Liver (tissue), 3 donors: ENCODE results near the gene MICAL2.

Source experiments
- EGR1 ChIP-seq, 2 donors: IDR thresholded peaks; 2 replicates each; pipeline ENCODE4 v1.6.1; 2016 to 2018; ENCODE audit warnings: antibody characterized with exemption in 2 of 2, low read depth in 2 of 2
- GABPA ChIP-seq, 2 donors: IDR thresholded peaks in 1 of 2; conservative IDR thresholded peaks in 1 of 2; 2 replicates each; pipeline ENCODE4 v1.6.1; 2016; ENCODE audit warnings: antibody characterized with exemption in 2 of 2, mild to moderate bottlenecking in 1 of 2, moderate library complexity in 1 of 2
- NR2F2 ChIP-seq: IDR thresholded peaks from 2 replicates; pipeline ENCODE4 v1.6.1; 2016; ENCODE audit warnings: antibody characterized with exemption
- SP1 ChIP-seq: IDR thresholded peaks from 2 replicates; pipeline ENCODE4 v1.6.1; 2018; ENCODE audit warnings: antibody characterized with exemption, mild to moderate bottlenecking
- TAF1 ChIP-seq: conservative IDR thresholded peaks from 2 replicates; pipeline ENCODE4 v1.6.1; 2016; ENCODE audit warnings: antibody characterized with exemption, mild to moderate bottlenecking
- YY1 ChIP-seq: IDR thresholded peaks from 2 replicates; pipeline ENCODE4 v1.6.1; 2016; ENCODE audit warnings: antibody characterized with exemption, mild to moderate bottlenecking
- TF ChIP-seq, protein P1 (sequence below): IDR thresholded peaks from 2 replicates; pipeline ENCODE4 v1.6.1; 2016; ENCODE audit warnings: antibody characterized with exemption
- TF ChIP-seq, protein P2 (sequence below): fragments of 150-350 bp; IDR thresholded peaks from 2 replicates; pipeline ENCODE4 v1.5.1; 2017; ENCODE audit warnings: improper control_type of control experiment, low read depth, low read length; ENCODE audit not compliant: missing input control
- TF ChIP-seq, protein P3 (sequence below): IDR thresholded peaks from 2 replicates; pipeline ENCODE4 v1.6.1; 2016; ENCODE audit warnings: antibody characterized with exemption
- TF ChIP-seq, protein P4 (sequence below): IDR thresholded peaks from 2 replicates; pipeline ENCODE4 v1.6.1; 2016; ENCODE audit warnings: antibody characterized with exemption
- donor health status: healthy.
- donor health status: healthy.

DNA sequence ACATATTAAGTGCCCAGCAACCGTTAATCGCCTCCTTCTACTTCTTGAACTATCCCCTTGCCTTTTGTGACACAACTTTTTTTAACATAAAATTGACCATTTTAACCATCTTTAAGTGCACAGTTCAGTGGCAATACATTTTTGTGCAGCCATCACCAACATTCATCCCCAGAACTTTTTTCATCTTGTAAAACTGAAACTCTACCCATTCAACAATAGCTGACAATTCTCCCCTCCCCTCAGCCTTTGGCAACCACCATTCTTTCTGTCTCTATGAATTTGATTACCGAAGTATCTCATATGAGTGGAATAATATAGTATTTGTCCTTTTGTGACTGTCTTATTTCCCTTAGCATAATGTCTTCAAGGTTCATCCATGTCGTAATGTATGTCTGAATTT is 66.0 kb downstream of the MICAL2 start:
- TF ChIP-seq, protein P1, sequence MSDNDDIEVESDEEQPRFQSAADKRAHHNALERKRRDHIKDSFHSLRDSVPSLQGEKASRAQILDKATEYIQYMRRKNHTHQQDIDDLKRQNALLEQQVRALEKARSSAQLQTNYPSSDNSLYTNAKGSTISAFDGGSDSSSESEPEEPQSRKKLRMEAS: no peak
- TF ChIP-seq, protein P2, sequence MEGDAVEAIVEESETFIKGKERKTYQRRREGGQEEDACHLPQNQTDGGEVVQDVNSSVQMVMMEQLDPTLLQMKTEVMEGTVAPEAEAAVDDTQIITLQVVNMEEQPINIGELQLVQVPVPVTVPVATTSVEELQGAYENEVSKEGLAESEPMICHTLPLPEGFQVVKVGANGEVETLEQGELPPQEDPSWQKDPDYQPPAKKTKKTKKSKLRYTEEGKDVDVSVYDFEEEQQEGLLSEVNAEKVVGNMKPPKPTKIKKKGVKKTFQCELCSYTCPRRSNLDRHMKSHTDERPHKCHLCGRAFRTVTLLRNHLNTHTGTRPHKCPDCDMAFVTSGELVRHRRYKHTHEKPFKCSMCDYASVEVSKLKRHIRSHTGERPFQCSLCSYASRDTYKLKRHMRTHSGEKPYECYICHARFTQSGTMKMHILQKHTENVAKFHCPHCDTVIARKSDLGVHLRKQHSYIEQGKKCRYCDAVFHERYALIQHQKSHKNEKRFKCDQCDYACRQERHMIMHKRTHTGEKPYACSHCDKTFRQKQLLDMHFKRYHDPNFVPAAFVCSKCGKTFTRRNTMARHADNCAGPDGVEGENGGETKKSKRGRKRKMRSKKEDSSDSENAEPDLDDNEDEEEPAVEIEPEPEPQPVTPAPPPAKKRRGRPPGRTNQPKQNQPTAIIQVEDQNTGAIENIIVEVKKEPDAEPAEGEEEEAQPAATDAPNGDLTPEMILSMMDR: no peak
- TF ChIP-seq, protein P3, sequence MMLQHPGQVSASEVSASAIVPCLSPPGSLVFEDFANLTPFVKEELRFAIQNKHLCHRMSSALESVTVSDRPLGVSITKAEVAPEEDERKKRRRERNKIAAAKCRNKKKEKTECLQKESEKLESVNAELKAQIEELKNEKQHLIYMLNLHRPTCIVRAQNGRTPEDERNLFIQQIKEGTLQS: no peak
- TF ChIP-seq NR2F2: no peak
- TF ChIP-seq YY1: no peak
- TF ChIP-seq, protein P4, sequence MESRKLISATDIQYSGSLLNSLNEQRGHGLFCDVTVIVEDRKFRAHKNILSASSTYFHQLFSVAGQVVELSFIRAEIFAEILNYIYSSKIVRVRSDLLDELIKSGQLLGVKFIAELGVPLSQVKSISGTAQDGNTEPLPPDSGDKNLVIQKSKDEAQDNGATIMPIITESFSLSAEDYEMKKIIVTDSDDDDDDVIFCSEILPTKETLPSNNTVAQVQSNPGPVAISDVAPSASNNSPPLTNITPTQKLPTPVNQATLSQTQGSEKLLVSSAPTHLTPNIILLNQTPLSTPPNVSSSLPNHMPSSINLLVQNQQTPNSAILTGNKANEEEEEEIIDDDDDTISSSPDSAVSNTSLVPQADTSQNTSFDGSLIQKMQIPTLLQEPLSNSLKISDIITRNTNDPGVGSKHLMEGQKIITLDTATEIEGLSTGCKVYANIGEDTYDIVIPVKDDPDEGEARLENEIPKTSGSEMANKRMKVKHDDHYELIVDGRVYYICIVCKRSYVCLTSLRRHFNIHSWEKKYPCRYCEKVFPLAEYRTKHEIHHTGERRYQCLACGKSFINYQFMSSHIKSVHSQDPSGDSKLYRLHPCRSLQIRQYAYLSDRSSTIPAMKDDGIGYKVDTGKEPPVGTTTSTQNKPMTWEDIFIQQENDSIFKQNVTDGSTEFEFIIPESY: no peak
- no peak for TF ChIP-seq SP1
- TF ChIP-seq EGR1 (IDR thresholded peaks at IDR 0.05; ENCODE audit: low read depth in 2 of 2): no peak
- no peak for TF ChIP-seq TAF1
- TF ChIP-seq GABPA (IDR thresholded peaks at IDR 0.05 in 1 of 2, conservative IDR thresholded peaks at IDR 0.05 in 1 of 2): no peak
